HUDEP-2 (cell line): ENCODE measurements around the gene CDK10.

ENCODE experiments used
- DNase-seq, 76 experiments: peaks; one replicate each; lab custom pipeline; 2025; ENCODE audit not compliant: unreplicated experiment in 76 of 76; lab: John Stamatoyannopoulos, UW

The CDK10 gene

DNA sequence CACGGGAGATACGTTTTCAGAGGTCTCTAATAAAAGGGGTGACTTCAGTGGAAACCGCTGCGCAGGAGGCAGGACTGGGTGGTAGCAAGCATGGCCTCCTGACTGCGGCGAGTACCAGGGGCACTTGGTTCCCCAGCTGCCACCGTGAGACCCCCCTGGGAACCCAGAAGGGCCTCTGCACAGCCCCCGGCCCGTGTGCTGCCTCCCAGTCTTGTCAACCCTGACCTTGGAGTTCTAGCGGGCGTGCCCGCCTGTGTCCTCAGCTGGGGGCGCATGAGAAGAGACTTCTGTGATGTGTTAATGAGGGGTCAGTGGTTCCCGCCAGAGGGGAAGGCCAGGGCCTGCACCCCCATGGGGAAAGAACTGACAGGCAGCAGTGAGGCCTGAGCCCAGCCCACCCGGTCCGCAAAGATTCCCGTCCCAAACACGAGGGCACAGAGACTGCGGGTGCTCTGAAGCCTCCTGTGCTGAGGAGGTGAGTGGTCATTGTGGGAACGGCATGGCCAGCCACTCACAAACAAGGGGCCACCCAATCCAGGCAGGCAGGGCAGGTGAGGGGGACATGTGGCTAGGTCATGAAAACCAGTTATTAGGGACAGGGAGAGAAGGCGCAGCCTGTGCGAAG lies 44.2 kb downstream of the CDK10 start:
- DNase-seq = no peak

DNA sequence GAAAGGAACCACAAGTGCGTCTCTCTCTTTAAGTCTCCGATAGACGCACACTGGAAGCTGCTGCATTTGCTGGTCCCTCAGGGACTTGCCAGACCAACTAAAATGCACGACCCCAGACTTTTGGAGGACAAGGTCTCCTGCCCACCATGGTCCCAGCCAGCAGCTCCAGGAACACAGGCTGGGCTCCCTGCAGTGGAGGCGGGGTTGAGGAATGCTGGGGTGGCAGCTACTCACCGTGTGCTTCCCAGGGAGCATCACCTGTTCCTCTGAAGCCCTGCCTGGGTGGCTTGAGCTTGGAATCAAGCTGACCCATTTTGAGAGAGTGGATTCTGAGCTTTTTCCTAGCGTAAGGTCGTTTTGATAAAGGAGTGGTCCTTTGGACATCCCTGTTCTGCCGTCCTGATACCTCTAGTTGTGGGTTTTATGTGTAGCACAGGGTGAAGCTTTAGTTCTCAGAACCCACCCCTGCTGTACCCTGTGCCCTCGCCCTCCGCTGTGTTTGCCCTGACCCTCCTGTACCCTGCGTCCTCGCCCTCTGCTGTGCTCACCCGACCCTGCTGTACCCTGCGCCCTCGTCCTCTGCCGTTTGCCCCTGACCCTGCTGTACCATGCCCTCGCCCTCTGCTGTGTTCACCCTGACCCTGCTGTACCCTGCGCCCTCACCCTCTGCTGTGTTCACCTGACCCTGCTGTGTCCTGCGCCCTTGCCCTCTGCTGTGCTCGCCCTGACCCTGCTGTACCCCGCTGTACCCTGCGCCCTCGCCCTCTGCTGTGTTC lies 45.8 kb downstream of the CDK10 start:
- DNase-seq = no peak

DNA sequence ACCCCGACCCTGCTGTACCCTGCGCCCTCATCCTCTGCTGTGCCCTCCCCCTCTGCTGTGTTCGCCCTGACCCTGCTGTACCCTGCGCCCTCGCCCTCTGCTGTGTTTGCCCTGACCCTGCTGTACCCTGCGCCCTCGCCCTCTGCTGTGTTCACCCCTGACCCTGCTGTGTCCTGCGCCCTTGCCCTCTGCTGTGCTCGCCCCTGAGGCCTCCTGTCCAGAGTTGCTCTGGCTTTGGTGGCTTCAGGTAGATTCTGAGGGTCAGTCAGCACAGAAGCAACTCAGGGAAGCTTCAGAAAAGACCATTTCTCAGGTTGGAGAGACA lies 46.4 kb downstream of the CDK10 start:
- no peak for DNase-seq

DNA sequence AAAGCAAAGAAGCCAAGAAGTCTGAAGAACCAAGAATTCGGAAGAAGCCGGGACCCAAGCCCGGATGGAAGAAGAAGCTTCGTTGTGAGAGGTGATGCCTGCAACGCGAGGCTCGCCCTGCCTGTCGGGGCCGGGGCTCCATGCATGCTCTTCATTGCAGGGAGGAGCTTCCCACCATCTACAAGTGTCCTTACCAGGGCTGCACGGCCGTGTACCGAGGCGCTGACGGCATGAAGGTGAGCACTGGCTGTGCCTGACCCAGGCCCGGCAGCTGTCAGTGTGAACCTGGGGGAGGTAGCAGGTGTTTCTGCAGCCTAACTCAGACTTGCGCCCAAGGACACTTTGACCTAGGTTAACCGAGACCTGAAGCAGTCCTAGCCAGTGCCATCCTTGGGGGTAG lies 46.8 kb downstream of the CDK10 start:
- no peak for DNase-seq

DNA sequence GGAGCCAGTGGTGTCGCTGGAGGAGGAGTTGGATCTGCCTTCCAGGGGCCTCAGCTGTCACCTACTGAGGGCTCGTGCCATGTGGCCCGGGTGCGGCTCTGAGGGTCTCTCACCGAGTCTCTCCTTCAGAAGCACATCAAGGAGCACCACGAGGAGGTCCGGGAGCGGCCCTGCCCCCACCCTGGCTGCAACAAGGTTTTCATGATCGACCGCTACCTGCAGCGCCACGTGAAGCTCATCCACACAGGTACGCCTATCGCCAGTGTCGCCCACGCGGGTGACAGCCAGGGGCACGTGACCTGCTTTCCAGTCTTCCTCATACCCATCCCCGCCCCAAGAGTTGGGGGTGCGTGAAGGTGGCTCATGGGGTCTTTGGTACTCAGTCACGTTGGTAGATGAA lies 47.3 kb downstream of the CDK10 start:
- no peak for DNase-seq

DNA sequence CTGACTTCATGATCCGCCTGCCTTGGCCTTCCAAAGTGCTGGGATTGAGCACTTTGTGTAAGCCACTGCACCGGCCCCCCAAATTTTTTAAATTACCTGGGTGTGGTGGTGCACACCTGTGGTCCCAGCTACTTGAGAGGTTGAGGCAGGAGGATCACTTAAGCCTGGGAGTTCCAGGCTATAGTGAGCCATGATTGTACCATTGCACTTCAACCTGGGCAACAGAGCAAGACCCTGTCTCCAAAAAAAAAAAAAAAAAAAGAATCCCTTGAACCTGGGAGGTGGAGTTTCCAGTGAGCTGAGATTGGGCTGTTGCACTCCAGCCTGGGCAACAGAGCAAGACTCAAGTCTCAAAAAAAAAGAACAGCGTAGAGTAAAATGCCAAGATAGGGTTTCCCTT lies 50.1 kb downstream of the CDK10 start:
- DNase-seq = no peak

DNA sequence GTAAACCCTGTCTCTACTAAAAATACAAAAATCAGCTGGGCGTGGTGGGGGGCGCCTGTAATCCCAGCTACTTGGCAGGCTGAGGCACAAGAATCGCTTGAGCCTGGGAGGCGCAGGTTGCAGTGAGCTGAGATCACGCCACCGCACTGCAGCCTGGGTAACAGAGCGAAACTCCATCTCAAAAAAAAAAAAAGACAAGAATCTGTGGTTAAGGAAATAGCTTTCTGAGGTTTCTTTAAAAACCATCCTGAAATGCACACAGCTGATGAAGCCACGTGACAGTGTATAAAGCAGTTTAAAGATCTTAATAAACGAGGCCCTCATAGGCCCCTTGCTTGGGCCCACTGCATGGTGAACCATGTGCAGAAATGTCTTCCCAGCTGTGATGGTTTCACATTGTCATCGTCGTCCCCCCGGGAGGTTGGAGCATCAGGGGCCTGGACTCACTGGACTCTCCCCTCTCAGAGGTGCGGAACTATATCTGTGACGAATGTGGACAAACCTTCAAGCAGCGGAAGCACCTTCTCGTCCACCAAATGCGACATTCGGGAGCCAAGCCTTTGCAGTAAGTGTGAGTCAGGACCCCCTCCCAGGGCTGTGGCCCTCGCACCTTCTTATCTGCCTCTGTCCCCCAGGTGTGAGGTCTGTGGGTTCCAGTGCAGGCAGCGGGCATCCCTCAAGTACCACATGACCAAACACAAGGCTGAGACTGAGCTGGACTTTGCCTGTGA lies 51.0 kb downstream of the CDK10 start:
- no peak for DNase-seq

DNA sequence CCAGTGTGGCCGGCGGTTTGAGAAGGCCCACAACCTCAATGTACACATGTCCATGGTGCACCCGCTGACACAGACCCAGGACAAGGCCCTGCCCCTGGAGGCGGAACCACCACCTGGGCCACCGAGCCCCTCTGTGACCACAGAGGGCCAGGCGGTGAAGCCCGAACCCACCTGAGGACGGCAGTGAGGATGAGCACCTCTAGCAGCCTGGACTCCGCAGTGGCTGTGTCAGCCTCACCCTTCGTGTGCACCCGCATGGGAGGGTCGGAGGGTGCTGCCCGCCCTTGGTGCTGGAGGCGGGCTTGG lies 51.5 kb downstream of the CDK10 start:
- no peak for DNase-seq

DNA sequence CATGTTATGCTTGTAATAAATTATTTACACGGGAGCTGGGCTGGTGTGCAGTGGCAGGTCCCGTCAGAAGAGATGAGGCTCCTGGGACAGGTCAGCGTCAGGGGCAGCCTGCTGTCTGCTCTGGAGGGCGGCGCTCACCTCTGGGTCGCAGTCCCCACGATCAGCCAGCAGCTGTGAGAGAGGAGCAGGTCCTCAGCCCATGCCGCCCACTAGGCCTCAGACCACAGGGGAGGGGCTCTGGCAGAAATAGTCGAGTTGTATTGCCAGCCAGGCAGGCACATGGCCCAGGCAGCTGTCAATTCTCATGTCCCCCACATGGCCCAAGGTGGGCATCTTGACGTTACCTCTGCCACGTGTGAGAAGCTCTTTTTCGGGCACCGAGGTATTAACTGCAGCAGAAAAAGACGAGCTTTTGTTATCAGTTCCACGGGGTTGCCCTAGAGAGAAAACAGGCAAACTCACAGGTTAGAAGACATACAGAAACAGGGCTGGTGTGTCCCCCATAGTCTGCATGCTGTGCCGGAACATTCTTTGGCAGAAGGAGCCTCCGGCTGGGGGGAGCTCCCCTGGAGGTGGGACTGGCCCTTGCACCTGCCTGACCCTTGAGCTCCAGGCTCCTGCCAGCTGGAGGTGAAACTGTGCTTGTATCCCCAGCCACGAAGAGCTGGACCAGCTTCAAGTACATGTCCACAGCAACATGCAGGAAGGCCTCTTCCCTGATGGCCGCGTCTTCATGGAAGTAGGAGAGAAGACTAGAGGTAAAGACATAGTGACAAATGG lies 52.2 kb downstream of the CDK10 start:
- no peak for DNase-seq

DNA sequence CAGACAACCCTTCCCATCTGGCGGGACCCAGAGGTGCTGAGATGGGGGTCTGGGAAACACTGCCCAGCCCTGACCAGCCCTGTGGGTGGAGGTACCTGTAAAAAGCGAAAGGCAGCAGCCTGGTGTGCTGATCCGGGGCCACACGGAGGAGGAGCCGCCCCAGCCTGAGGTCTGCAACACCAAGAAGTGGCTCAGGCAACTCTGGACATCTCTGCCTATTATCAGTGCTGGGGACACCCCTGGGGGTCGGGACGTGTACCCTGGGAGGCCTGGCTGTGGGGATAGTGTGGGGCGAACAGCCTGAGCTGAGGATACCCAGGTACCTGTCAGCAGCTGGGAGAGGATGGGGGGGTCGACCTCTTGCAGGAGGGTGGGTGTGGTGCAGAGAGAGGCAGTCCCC lies 52.9 kb downstream of the CDK10 start:
- DNase-seq = no peak

DNA sequence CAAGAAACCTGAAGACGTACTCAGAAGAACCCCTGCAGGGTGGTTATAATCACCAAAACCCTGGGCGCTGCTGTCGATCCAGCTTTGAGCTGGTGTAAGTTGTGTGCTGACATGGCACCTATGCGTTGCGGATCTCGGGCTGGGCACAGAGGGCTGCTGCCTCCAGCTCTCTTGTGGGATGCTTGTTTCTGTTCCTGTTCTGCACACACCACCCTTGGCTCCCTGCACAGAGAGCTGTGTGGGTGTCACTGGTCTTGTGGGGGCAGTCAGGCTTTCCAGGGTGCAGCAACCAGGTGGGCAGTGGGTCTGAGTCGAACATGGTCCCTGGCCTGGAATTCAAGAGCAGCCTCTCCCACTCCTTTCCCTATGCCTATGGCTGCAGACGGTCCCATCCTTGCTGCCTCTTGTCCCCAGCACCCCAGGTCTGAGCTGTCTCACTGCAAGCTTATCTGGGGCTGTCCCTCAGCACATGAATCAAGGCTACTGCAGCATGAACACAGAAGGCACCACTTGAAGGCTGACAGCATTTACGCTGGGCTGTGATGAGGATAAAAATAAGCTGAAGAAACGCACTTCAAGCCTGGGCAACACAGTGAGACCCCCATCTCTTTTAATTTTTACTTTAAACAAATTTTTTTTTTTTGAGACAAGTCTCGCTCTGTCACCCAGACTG lies 55.0 kb downstream of the CDK10 start:
- DNase-seq = no peak

DNA sequence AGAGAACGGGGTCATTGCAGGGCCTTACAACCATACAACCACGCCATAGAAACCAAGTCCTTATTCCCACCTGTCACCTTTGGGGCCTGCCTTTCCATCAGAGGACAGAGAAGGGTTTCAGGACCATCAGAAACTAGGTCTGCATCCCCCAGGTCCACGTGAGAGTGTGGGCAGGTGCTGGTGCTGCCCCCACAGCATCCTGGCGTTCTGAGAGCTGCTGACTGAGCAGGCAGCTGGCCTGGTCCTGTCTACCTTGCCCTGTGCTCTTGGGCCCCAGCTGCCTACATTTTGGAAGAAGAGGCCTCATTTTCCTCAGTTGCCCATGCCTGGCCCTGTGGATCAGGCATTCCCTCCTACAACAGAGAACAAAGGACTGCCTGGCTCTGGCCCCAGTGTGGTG lies 56.5 kb downstream of the CDK10 start:
- DNase-seq = no peak

DNA sequence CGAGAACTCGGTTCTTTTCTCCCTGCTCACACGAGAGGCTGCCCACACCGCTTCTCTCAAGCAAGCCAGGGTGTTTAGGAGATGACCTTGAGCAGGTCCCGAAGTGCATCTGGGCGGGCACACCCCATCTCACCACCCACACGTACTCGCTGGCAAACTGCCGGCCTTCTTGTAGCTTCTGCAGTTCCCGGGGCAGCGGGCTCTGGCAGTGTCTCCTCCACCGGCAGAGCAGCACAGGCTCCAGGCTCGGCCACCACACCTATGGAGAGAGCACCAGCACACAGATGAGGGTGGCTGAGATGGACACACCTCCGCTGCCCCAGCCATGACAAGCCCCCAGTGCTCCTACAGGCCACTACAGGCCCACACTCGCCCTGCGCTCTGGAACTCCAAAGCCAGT lies 58.3 kb downstream of the CDK10 start:
- DNase-seq = peak in 74 of 76 experiments; percentile 54 to 96 (median 86)
